Brain microvascular endothelial cell (primary cell): ENCODE measurements around the gene EYA3.
A peak's percentile ranks its signal among the peaks of the same experiment; 100 is the strongest.

ENCODE experiments used
- DNase-seq: peaks from one replicate; pipeline ENCODE4 v3.0.0-alpha.2; 2020
- H3K27ac ChIP-seq: fragments of 250-450 bp; sonication (Bioruptor Pico); 2 replicates; pipeline ENCODE4 v1.5.1; 2020; ENCODE audit warnings: mild to moderate bottlenecking, moderate library complexity
- H3K27me3 ChIP-seq: fragments of 250-450 bp; sonication (Bioruptor Pico); replicated peaks from 2 replicates; pipeline ENCODE4 v1.5.1; 2020; ENCODE audit warnings: mild to moderate bottlenecking
- H3K36me3 ChIP-seq: fragments of 250-450 bp; sonication (Bioruptor Pico); replicated peaks from 2 replicates; pipeline ENCODE4 v1.5.1; 2020; ENCODE audit warnings: mild to moderate bottlenecking
- H3K4me3 ChIP-seq: 2 replicates; pipeline ENCODE4 v1.5.1; 2011; ENCODE audit warnings: low read depth, mild to moderate bottlenecking, control low read depth, low read length, moderate library complexity
- CTCF ChIP-seq: IDR thresholded peaks from 2 replicates; pipeline ENCODE4 v1.5.1; 2011; ENCODE audit warnings: low read depth, mild to moderate bottlenecking, moderate library complexity, low read length, control low read depth, inconsistent platforms; ENCODE audit errors: missing control alignments
- in situ Hi-C: cut with HindIII; loops from 2 replicates; pipeline ENCODE4 v1.10.0; 2017; ENCODE audit warnings: low sequenced_read_pairs, low pct_ligation_motif_present

Gene EYA3

GRCh38 chr1:28096210-28097099 lies 8.0 kb upstream of the EYA3 start:
- Histone ChIP-seq H3K27me3 (no peaks in the 10 kb centered on the region), H3K4me3 (no peak overlapping the region), H3K36me3 (no peaks in the 10 kb centered on the region), H3K27ac (no peak overlapping the region)
- in situ Hi-C loops, result no loop called here
- no peak for TF ChIP-seq CTCF
- no peak for DNase-seq

- Histone ChIP-seq H3K4me3 (no peak overlapping the region), H3K27me3 (no peaks in the 10 kb centered on the region), H3K36me3 (no peaks in the 10 kb centered on the region), H3K27ac (no peak overlapping the region)
- peak; percentile 79 for DNase-seq
- in situ Hi-C loops, result no loop called here
- TF ChIP-seq CTCF, result peak; percentile 93
Observed at GRCh38 chr1:28091043-28091781, 2.8 kb upstream of the EYA3 start.

- H3K36me3 ChIP-seq, result no peaks in the 10 kb centered on the region
- in situ Hi-C loops, result no loop called here
- peak overlapping the region; percentile 99 for H3K4me3 ChIP-seq
- H3K27ac ChIP-seq, result peak overlapping the region; percentile 60
- TF ChIP-seq CTCF, result peak; percentile 50
- no peaks in the 10 kb centered on the region for H3K27me3 ChIP-seq
- no peak for DNase-seq
Observed at GRCh38 chr1:28087614-28088167, 719 bp downstream of the EYA3 start.

GRCh38 chr1:28086651-28087050 lies 1.8 kb downstream of the EYA3 start:
- no peak overlapping the region for H3K4me3 ChIP-seq
- no peak for TF ChIP-seq CTCF
- H3K27me3 ChIP-seq, result no peaks in the 10 kb centered on the region
- no peak for DNase-seq
- no peak overlapping the region for H3K27ac ChIP-seq
- no peaks in the 10 kb centered on the region for H3K36me3 ChIP-seq
- in situ Hi-C loops, result no loop called here

GRCh38 chr1:28085129-28085528 lies 3.3 kb downstream of the EYA3 start:
- Histone ChIP-seq H3K27ac (no peak overlapping the region), H3K36me3 (no peaks in the 10 kb centered on the region), H3K4me3 (no peak overlapping the region), H3K27me3 (no peaks in the 10 kb centered on the region)
- in situ Hi-C loops, result no loop called here
- TF ChIP-seq CTCF, result no peak
- DNase-seq, result no peak
